CD14-positive monocyte (primary cell): ENCODE measurements around the gene COPS3. TPM values are rescaled to one million over a fixed set of nuclear protein-coding genes. Genes with fewer than 3 reads are reported as not detected.

Source experiments
- DNase-seq, 3 donors: peaks; one replicate each; pipeline ENCODE4 v3.0.0-alpha.2; 2011 to 2022
- H2AFZ ChIP-seq: 2 replicates; pipeline ENCODE4 v1.6.0; 2012; ENCODE audit warnings: mild to moderate bottlenecking, low read depth, low read length, inconsistent platforms; ENCODE audit not compliant: insufficient read depth, poor library complexity, severe bottlenecking
- H3K27ac ChIP-seq, 2 donors: 1 replicate in 1 of 2; 2 replicates in 1 of 2; pipeline ENCODE4 v1.5.1; 2012 to 2013; ENCODE audit warnings: low read length in 2 of 2, control low read depth in 1 of 2, inconsistent platforms in 1 of 2, low read depth in 1 of 2, mild to moderate bottlenecking in 1 of 2
- H3K27me3 ChIP-seq, 2 donors: one replicate each; pipeline versions ENCODE4 v1.6.0 to v1.6.1; 2011 to 2013; ENCODE audit warnings: low read length in 2 of 2; ENCODE audit not compliant: control insufficient read depth in 2 of 2, insufficient read depth in 2 of 2
- H3K36me3 ChIP-seq, 2 donors: replicated peaks in 1 of 2; 1 replicate in 1 of 2; 2 replicates in 1 of 2; pipeline versions ENCODE4 v1.5.1 to v1.6.1; 2012 to 2013; ENCODE audit warnings: low read length in 2 of 2, control low read depth in 1 of 2, inconsistent platforms in 1 of 2, mild to moderate bottlenecking in 1 of 2; ENCODE audit not compliant: insufficient read depth in 2 of 2, control insufficient read depth in 1 of 2
- H3K4me1 ChIP-seq, 2 donors: 1 replicate in 1 of 2; 2 replicates in 1 of 2; pipeline versions ENCODE4 v1.5.1 to v1.6.1; 2012 to 2013; ENCODE audit warnings: low read length in 2 of 2, control low read depth in 1 of 2, inconsistent platforms in 1 of 2, mild to moderate bottlenecking in 1 of 2, moderate library complexity in 1 of 2; ENCODE audit not compliant: insufficient read depth in 2 of 2, control insufficient read depth in 1 of 2
- H3K4me2 ChIP-seq: replicated peaks from 2 replicates; pipeline ENCODE3; 2012; ENCODE audit warnings: low read length, moderate library complexity, mild to moderate bottlenecking; ENCODE audit not compliant: poor library complexity, severe bottlenecking; ENCODE audit errors: extremely low read depth
- H3K4me3 ChIP-seq, 3 experiments: fragments of 200-600 bp in 1 of 3; sonication (generic) in 1 of 3; replicated peaks in 1 of 3; 1 replicate in 2 of 3; 2 replicates in 1 of 3; pipeline ENCODE4 v1.5.1; 2011 to 2013; ENCODE audit warnings: low read length in 3 of 3, mild to moderate bottlenecking in 3 of 3, control low read depth in 2 of 3, low read depth in 2 of 3, inconsistent platforms in 1 of 3, moderate library complexity in 1 of 3
- H3K79me2 ChIP-seq: 2 replicates; pipeline ENCODE4 v1.6.0; 2012; ENCODE audit warnings: mild to moderate bottlenecking, control low read depth, inconsistent platforms, low read length, moderate library complexity; ENCODE audit not compliant: insufficient read depth
- H3K9ac ChIP-seq: 2 replicates; pipeline ENCODE4 v1.6.0; 2017; ENCODE audit warnings: low read length, mild to moderate bottlenecking; ENCODE audit not compliant: insufficient read depth, poor library complexity, severe bottlenecking
- H3K9me3 ChIP-seq, 2 donors: replicated peaks in 1 of 2; 1 replicate in 1 of 2; 2 replicates in 1 of 2; pipeline versions ENCODE4 v1.5.1 to v1.6.1; 2012 to 2013; ENCODE audit warnings: low read length in 2 of 2, control low read depth in 1 of 2; ENCODE audit not compliant: control insufficient read depth in 1 of 2, insufficient read depth in 1 of 2
- H4K20me1 ChIP-seq: 2 replicates; pipeline ENCODE4 v1.6.0; 2012; ENCODE audit warnings: mild to moderate bottlenecking, low read length, control low read depth, moderate library complexity; ENCODE audit not compliant: insufficient read depth
- H3K27ac Mint-ChIP-seq, 7 donors: one replicate each; pipeline ENCODE4 v1.8.0; 2020; ENCODE audit warnings: mild to moderate bottlenecking in 7 of 7, mixed read lengths in 7 of 7, moderate library complexity in 6 of 7, inconsistent platforms in 2 of 7
- H3K27me3 Mint-ChIP-seq, 3 donors: one replicate each; pipeline ENCODE4 v1.8.0; 2021 to 2022; ENCODE audit warnings: low read depth in 3 of 3, mild to moderate bottlenecking in 3 of 3, mixed read lengths in 3 of 3, moderate library complexity in 3 of 3, inconsistent platforms in 1 of 3
- H3K36me3 Mint-ChIP-seq, 2 donors: one replicate each; pipeline ENCODE4 v1.8.0; 2020; ENCODE audit warnings: mixed read lengths in 2 of 2, inconsistent platforms in 1 of 2, mild to moderate bottlenecking in 1 of 2
- H3K4me1 Mint-ChIP-seq: one replicate; pipeline ENCODE4 v1.8.0; 2020; ENCODE audit warnings: mild to moderate bottlenecking, mixed read lengths
- H3K4me3 Mint-ChIP-seq, 2 donors: one replicate each; pipeline ENCODE4 v1.8.0; 2020; ENCODE audit warnings: mild to moderate bottlenecking in 2 of 2, mixed read lengths in 2 of 2, moderate library complexity in 1 of 2
- H3K9me3 Mint-ChIP-seq, 7 donors: one replicate each; pipeline ENCODE4 v1.8.0; 2020 to 2022; ENCODE audit warnings: mixed read lengths in 7 of 7, mild to moderate bottlenecking in 6 of 7, moderate library complexity in 6 of 7, inconsistent platforms in 2 of 7
- WGBS: methylation state at CpG from one replicate; pipeline ENCODE4 v1.1.5; 2013; ENCODE audit warnings: missing lambda C conversion rate; ENCODE audit not compliant: insufficient coverage; 5-methylcytosine and 5-hydroxymethylcytosine counted together
- intact Hi-C, 2 donors: fragments of 100-400 bp; cut with micrococcal nuclease; formaldehyde crosslinking; loops; one replicate each; pipeline versions ENCODE4 v1.15.0 to v1.15.1; 2023
- polyA plus RNA-seq, 3 donors: library from polyadenylated mRNA; depleted of rRNA in 1 of 3; unstranded in 2 of 3; stranded (reverse) in 1 of 3; fragments of 300-500 nt in 2 of 3; fragments of >200 nt in 1 of 3; fragmentation: Illumina TruSeq in 2 of 3; gene quantifications; 1 replicate in 2 of 3; 2 replicates in 1 of 3; pipeline ENCODE4 v1.2.3, GENCODE V29; 2012 to 2021
- TF ChIP-seq, protein P1 (sequence below): fragments of 200-600 bp; IDR thresholded peaks from one replicate; pipeline ENCODE4 v1.8.0; 2022; ENCODE audit warnings: antibody characterized with exemption, mild to moderate bottlenecking

The COPS3 gene
- polyA plus RNA-seq, 3 donors, result 47.6 to 122 (median 117) TPM

GRCh38 chr17:17309356-17309755 lies 28.3 kb upstream of the COPS3 start:
- WGBS, result no CpG with 5 or more reads among the region's 1 CpG
- Mint-ChIP-seq H3K9me3 (peaks cover 0 to 6% (median 0%) of the 10 kb centered on the region in 7 donors), H3K27me3 (peaks cover 2 to 3% (median 2%) of the 10 kb centered on the region in 3 donors), H3K4me1 (peaks cover 46% of the 10 kb centered on the region), H3K36me3 (peaks cover 0 to 1% of the 10 kb centered on the region in 2 donors), H3K4me3 (no peak overlapping the region), H3K27ac (peak overlapping the region in 1 of 7 donors; percentile 71)
- Histone ChIP-seq H4K20me1 (no peaks in the 10 kb centered on the region), H3K79me2 (no peaks in the 10 kb centered on the region), H3K9me3 (no peaks in the 10 kb centered on the region), H3K27me3 (no peaks in the 10 kb centered on the region), H3K4me1 (peaks cover 44 to 45% of the 10 kb centered on the region in 2 donors), H3K4me2 (no peak overlapping the region), H3K4me3 (no peak overlapping the region), H3K9ac (no peak overlapping the region), H2AFZ (no peak overlapping the region), H3K27ac (no peak overlapping the region), H3K36me3 (no peaks in the 10 kb centered on the region)
- DNase-seq, result no peak
- intact Hi-C loops, result loop anchor here in 1 of 2 donors (10.0 kb wide), 1 partner anchor 305 kb away; no protein-coding TSS in a partner anchor
- TF ChIP-seq, protein P1, sequence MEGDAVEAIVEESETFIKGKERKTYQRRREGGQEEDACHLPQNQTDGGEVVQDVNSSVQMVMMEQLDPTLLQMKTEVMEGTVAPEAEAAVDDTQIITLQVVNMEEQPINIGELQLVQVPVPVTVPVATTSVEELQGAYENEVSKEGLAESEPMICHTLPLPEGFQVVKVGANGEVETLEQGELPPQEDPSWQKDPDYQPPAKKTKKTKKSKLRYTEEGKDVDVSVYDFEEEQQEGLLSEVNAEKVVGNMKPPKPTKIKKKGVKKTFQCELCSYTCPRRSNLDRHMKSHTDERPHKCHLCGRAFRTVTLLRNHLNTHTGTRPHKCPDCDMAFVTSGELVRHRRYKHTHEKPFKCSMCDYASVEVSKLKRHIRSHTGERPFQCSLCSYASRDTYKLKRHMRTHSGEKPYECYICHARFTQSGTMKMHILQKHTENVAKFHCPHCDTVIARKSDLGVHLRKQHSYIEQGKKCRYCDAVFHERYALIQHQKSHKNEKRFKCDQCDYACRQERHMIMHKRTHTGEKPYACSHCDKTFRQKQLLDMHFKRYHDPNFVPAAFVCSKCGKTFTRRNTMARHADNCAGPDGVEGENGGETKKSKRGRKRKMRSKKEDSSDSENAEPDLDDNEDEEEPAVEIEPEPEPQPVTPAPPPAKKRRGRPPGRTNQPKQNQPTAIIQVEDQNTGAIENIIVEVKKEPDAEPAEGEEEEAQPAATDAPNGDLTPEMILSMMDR, result no peak

GRCh38 chr17:17305281-17305801 lies 24.3 kb upstream of the COPS3 start:
- H3K4me2 ChIP-seq, result peak overlapping the region; percentile 30
- H3K4me1 Mint-ChIP-seq, result peaks cover 67% of the 10 kb centered on the region
- peak overlapping the region; percentile 66 to 75 for H3K4me3 Mint-ChIP-seq
- no peak overlapping the region for H3K27ac ChIP-seq
- peaks cover 0 to 6% of the 10 kb centered on the region in 2 donors for H3K27me3 ChIP-seq
- intact Hi-C loops, result loop anchor here in 1 of 2 donors (10.0 kb wide), 1 partner anchor 301 kb away; no protein-coding TSS in a partner anchor
- peak overlapping the region in 1 of 7 donors; percentile 68 for H3K27ac Mint-ChIP-seq
- H3K36me3 Mint-ChIP-seq, result no peaks in the 10 kb centered on the region
- H3K27me3 Mint-ChIP-seq, result peaks cover 5 to 15% (median 7%) of the 10 kb centered on the region in 3 donors
- peak; percentile 46 to 70 (median 50) for DNase-seq
- H4K20me1 ChIP-seq, result no peaks in the 10 kb centered on the region
- no peaks in the 10 kb centered on the region for H3K36me3 ChIP-seq
- 0% methylated on average over 4 of the region's 8 CpGs for WGBS
- no peaks in the 10 kb centered on the region for H3K9me3 ChIP-seq
- H2AFZ ChIP-seq, result peak overlapping the region; percentile 18
- peak overlapping the region in 1 of 3 experiments; percentile 20 for H3K4me3 ChIP-seq
- peaks cover 62 to 74% of the 10 kb centered on the region in 2 donors for H3K4me1 ChIP-seq
- TF ChIP-seq, protein P1, result no peak
- peaks cover 0 to 4% (median 0%) of the 10 kb centered on the region in 7 donors for H3K9me3 Mint-ChIP-seq
- H3K9ac ChIP-seq, result no peak overlapping the region
- no peaks in the 10 kb centered on the region for H3K79me2 ChIP-seq
